ENCODE measurements around the gene ACBD6.
A peak's percentile ranks its signal among the peaks of the same experiment; 100 is the strongest.

Gene ACBD6

GRCh38 chr1:180366371-180367068 lies 135.9 kb downstream of the ACBD6 start:
- DNase-seq: peak; percentile 19

GRCh38 chr1:180365039-180365438 lies 137.3 kb downstream of the ACBD6 start:
- DNase-seq: no peak

- no peak for DNase-seq
Measured at GRCh38 chr1:180363246-180363995, 139.0 kb downstream of the ACBD6 start.

- no peak for DNase-seq
Measured at GRCh38 chr1:180360333-180361075, 141.9 kb downstream of the ACBD6 start.

GRCh38 chr1:180358649-180359048 lies 143.7 kb downstream of the ACBD6 start:
- DNase-seq: no peak

GRCh38 chr1:180353945-180354344 lies 148.4 kb downstream of the ACBD6 start:
- no peak for DNase-seq

- DNase-seq: no peak
Measured at GRCh38 chr1:180352588-180352987, 149.8 kb downstream of the ACBD6 start.

- DNase-seq: no peak
Measured at GRCh38 chr1:180352021-180352420, 150.4 kb downstream of the ACBD6 start.

- no peak for DNase-seq
Measured at GRCh38 chr1:180345148-180345547, 157.2 kb downstream of the ACBD6 start.

GRCh38 chr1:180343921-180344769 lies 158.2 kb downstream of the ACBD6 start:
- peak; percentile 26 for DNase-seq

GRCh38 chr1:180327089-180327488 lies 175.3 kb downstream of the ACBD6 start:
- DNase-seq: no peak

GRCh38 chr1:180312926-180313325 lies 189.5 kb downstream of the ACBD6 start:
- DNase-seq: no peak

GRCh38 chr1:180311011-180311730 lies 191.2 kb downstream of the ACBD6 start:
- DNase-seq: no peak

- DNase-seq: no peak
Measured at GRCh38 chr1:180310095-180310494, 192.3 kb downstream of the ACBD6 start.

- DNase-seq: no peak
Measured at GRCh38 chr1:180309338-180309737, 193.0 kb downstream of the ACBD6 start.

- no peak for DNase-seq
Measured at GRCh38 chr1:180301135-180301742, 201.1 kb downstream of the ACBD6 start.

GRCh38 chr1:180299479-180300221 lies 202.7 kb downstream of the ACBD6 start:
- DNase-seq: no peak

- DNase-seq: no peak
Measured at GRCh38 chr1:180295999-180296398, 206.4 kb downstream of the ACBD6 start.

- no peak for DNase-seq
Measured at GRCh38 chr1:180294711-180295110, 207.7 kb downstream of the ACBD6 start.

GRCh38 chr1:180291004-180291403 lies 211.4 kb downstream of the ACBD6 start:
- DNase-seq: no peak

Data from NCI-H2227 treated with DMSO at 0.1 percent for 48 hours (cell line).